Loucy (cell line): ENCODE data around the gene RGPD8.
"Not testable (repeated sequence)": the region's sequence is repeated elsewhere in the genome, so short reads cannot be mapped to it uniquely, and the experiment has no call there.

Experiments used
- CTCF ChIP-seq: fragments of 200-600 bp; sonication (generic); conservative IDR thresholded peaks from 2 replicates; pipeline ENCODE4 v1.5.1; 2014; ENCODE audit warnings: mild to moderate bottlenecking, antibody characterized with exemption, low read length
- EZH2phosphoT487 ChIP-seq: fragments of 200-600 bp; IDR thresholded peaks from 2 replicates; pipeline ENCODE4 v1.6.1; 2018; ENCODE audit warnings: antibody characterized with exemption, mild to moderate bottlenecking, moderate library complexity, borderline replicate concordance

GRCh38 chr2:112432735-112433479 lies 538 bp downstream of the RGPD8 start:
- not testable (repeated sequence) for TF ChIP-seq CTCF, EZH2phosphoT487
